ENCODE measurements around the gene AUNIP. TPM values are rescaled to one million over a fixed set of nuclear protein-coding genes. Genes with fewer than 3 reads are reported as not detected.

Gene AUNIP
- polyA plus RNA-seq, 1 experiment: 1.4 TPM

DNA sequence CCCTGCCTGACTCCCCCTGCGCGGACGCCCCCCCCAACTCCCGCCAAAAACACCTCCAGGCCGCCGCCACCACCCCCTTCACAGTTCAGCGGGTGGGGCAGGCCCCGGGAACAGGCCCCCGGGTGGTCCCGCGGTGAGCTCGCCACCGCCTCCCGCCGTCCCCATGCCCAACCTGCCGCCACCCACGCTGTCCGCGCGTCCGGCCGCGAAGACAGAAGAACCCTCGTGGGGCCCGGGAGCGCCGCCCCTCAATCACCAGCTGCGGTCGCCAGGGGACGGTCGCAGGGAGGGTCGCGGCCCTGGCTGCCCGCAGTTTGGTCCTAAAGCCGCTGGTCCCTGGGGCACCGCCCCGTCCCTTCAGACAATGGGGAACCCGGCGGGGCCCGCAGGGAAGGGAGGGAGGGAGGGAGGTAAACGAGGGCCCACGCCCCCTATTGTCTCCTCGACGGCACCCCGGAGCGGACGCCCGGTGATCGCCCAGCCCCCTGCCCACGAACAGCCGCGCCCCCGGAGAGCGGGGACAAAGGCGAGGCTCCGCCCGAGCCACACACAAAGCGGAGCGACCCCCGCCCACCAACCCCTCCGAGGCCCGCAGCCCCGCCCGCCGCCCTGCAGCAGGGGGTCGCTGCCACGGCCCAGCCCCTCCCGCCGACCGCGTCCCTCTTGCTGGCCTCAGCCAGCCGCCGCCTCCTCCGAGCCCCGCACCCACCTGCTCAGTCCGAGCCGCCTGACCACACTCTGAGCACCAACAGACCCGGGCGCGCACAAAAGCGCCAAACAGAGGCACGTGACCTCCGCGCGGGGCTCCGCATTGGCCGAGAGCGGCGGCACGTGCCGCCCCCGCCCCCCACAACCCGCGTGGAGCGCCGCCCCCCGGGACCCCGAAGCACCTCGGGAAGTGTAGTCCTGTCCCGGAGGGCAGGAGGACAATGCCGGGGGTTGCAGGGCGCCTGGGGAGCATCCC lies 46.7 kb upstream of the AUNIP start, which contains the start of gene STMN1:
STMN1 (minus strand) TSS at position 740 of the 964 bp plus-strand sequence. CDS start 1,743 bp downstream, outside the sequence.
- Histone ChIP-seq H3K27me3 (ENCODE audit: control insufficient read depth, insufficient read depth, low read length) (no peaks in the 10 kb centered on the region), H3K36me3 (ENCODE audit: control insufficient read depth, insufficient read depth, low read length) (peaks cover 1% of the 10 kb centered on the region; the same call in 1 of the 2 replicates), H3K4me3 (ENCODE audit: low read depth, low read length) (peak within 1 kb of the TSS; percentile 86)
- no peak for DNase-seq (ENCODE audit: low read depth)
- POLR2A ChIA-PET: no interaction called here
- CTCF ChIA-PET: interaction anchor here (1.0 to 13.9 kb wide), 6 partner anchors 8 to 93 kb away, joined by 3 to 308 read pairs (median 4); partner anchors contain the start of gene PAFAH2
- TF ChIP-seq, protein P1, sequence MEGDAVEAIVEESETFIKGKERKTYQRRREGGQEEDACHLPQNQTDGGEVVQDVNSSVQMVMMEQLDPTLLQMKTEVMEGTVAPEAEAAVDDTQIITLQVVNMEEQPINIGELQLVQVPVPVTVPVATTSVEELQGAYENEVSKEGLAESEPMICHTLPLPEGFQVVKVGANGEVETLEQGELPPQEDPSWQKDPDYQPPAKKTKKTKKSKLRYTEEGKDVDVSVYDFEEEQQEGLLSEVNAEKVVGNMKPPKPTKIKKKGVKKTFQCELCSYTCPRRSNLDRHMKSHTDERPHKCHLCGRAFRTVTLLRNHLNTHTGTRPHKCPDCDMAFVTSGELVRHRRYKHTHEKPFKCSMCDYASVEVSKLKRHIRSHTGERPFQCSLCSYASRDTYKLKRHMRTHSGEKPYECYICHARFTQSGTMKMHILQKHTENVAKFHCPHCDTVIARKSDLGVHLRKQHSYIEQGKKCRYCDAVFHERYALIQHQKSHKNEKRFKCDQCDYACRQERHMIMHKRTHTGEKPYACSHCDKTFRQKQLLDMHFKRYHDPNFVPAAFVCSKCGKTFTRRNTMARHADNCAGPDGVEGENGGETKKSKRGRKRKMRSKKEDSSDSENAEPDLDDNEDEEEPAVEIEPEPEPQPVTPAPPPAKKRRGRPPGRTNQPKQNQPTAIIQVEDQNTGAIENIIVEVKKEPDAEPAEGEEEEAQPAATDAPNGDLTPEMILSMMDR (IDR thresholded peaks at IDR 0.05; ENCODE audit: insufficient read depth, low read depth, low read length): peak; percentile 23; the same call in 1 of the 2 replicates

DNA sequence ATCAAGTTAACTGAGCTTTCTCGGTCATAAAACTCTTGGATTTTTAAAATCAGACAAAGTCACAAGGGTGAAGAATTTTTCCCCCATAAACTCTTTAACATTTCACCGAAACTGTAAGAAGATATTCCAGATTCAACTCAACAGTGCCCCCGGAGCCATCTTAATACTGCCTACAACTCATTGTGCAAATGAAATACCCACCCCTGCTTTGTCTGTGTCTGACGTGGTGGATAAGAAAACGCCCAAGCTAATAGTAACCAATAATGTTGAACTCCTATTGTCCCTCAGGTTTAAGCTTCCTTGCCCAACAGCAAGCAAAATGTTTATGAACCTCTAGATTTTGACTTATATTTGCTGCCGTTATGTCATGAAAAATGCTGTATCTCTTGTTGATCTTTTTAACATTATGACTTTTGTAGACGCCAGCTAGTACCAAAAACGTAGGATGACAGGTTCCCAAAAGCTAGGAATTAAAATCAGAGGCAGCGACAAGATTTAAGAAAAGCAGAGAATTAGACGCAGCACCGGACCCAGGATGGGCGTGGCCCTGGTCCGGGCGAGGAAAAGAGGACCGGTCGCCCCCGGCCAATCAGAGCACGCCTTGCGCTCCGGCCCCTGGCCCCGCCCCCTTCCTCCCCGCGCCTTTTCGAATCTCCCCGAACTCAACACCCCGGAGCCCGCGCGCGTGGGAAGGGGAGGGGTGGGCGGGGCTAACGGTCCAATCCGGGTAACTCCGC lies 45.9 kb upstream of the AUNIP start:
- ChIA-PET CTCF (interaction anchor here (1.0 to 13.9 kb wide), 5 partner anchors 9 to 94 kb away, joined by 3 to 308 read pairs (median 5); partner anchors contain the start of gene PAFAH2), POLR2A (interaction anchor here (0.7 kb wide), 1 partner anchor 514 kb away, joined by 5 read pairs; no protein-coding TSS in a partner anchor)
- Histone ChIP-seq H3K27me3 (ENCODE audit: control insufficient read depth, insufficient read depth, low read length) (no peaks in the 10 kb centered on the region), H3K4me3 (ENCODE audit: low read depth, low read length) (peak overlapping the region; percentile 86), H3K36me3 (ENCODE audit: control insufficient read depth, insufficient read depth, low read length) (peaks cover 1% of the 10 kb centered on the region; the same call in 1 of the 2 replicates)
- TF ChIP-seq, protein P1 (IDR thresholded peaks at IDR 0.05; ENCODE audit: insufficient read depth, low read depth, low read length): no peak
- peak; percentile 52 for DNase-seq (ENCODE audit: low read depth)

DNA sequence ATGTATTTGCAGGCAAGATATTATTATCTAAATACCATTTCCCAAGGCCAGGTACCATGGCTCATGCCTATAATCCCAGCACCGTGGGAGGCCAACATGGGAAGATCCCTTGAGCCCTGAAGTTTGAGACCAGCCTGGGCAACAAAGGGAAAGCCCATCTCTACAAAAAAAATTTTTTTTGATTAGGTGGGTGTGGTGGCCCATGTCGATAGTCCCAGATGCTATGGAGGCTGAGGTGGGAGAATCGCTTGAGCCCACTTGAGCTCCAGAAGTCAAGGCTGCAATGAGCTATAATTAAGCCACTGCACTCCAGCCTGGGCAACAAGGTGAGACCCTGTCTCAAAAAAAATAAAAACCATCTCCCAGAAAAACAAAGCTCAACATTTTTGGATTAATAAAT lies 44.7 kb upstream of the AUNIP start:
- TF ChIP-seq, protein P1 (IDR thresholded peaks at IDR 0.05; ENCODE audit: insufficient read depth, low read depth, low read length): no peak
- ChIA-PET POLR2A (interaction anchor here (0.6 kb wide), 1 partner anchor 78 kb away, joined by 3 read pairs; no protein-coding TSS in a partner anchor), CTCF (interaction anchor here (1.4 to 13.9 kb wide), 4 partner anchors 9 to 242 kb away, joined by 4 to 308 read pairs (median 22); partner anchors contain the start of gene PAFAH2)
- no peak for DNase-seq (ENCODE audit: low read depth)
- H3K27me3 ChIP-seq (ENCODE audit: control insufficient read depth, insufficient read depth, low read length): no peaks in the 10 kb centered on the region
- peaks cover 1% of the 10 kb centered on the region; the same call in 1 of the 2 replicates for H3K36me3 ChIP-seq (ENCODE audit: control insufficient read depth, insufficient read depth, low read length)
- peak overlapping the region; percentile 86; the same call in 1 of the 2 replicates for H3K4me3 ChIP-seq (ENCODE audit: low read depth, low read length)

DNA sequence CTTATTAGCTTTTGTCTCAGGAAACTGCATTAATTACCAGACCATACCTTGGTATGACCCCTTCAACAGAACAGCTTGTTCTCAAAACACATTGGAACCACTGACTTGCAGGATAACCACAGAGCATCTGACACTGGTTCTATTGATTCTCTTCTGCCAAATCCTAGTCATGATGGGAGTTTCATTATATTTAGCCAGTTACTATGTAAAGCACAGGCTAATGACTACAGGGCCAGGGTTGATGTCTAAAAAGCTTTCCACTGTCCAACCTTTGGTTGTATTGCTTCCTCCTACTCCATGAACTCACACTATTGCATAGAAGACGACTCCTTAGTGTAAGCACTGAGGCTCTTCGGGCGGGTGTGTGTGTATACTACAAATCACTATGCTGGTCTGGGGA lies 43.2 kb upstream of the AUNIP start:
- H3K36me3 ChIP-seq (ENCODE audit: control insufficient read depth, insufficient read depth, low read length): peaks cover 3% of the 10 kb centered on the region; the same call in 1 of the 2 replicates
- ChIA-PET CTCF (interaction anchor here (0.5 to 13.9 kb wide), 4 partner anchors 8 to 297 kb away, joined by 3 to 308 read pairs (median 4); partner anchors contain the start of gene PAFAH2), POLR2A (interaction anchor here (1.0 kb wide), 1 partner anchor 9 kb away, joined by 3 read pairs; no protein-coding TSS in a partner anchor)
- TF ChIP-seq, protein P1 (IDR thresholded peaks at IDR 0.05; ENCODE audit: insufficient read depth, low read depth, low read length): no peak
- DNase-seq (ENCODE audit: low read depth): no peak
- no peaks in the 10 kb centered on the region for H3K27me3 ChIP-seq (ENCODE audit: control insufficient read depth, insufficient read depth, low read length)
- H3K4me3 ChIP-seq (ENCODE audit: low read depth, low read length): no peak overlapping the region

Data from BJ (cell line).